Suppressor macrophage treated with lipopolysaccharide for 1 hour (primary cell): ENCODE results near the gene FAT2.

Source experiments
- DNase-seq, 3 donors: peaks; one replicate each; pipeline ENCODE4 v3.0.0-alpha.2; 2020 to 2022

FAT2 gene

GRCh38 chr5:151611127-151611775, 20.1 kb upstream of the FAT2 start:
- DNase-seq: no peak

- DNase-seq: no peak
Measured at GRCh38 chr5:151608522-151608921, 17.4 kb upstream of the FAT2 start.

- no peak for DNase-seq
Measured at GRCh38 chr5:151607304-151607703, 16.2 kb upstream of the FAT2 start.

- no peak for DNase-seq
Measured at GRCh38 chr5:151605559-151605958, 14.4 kb upstream of the FAT2 start.

- DNase-seq: no peak
Measured at GRCh38 chr5:151602806-151603205, 11.7 kb upstream of the FAT2 start.

- no peak for DNase-seq
Measured at GRCh38 chr5:151601391-151601790, 10.3 kb upstream of the FAT2 start.

- no peak for DNase-seq
Measured at GRCh38 chr5:151600069-151600665, 9.0 kb upstream of the FAT2 start.

- no peak for DNase-seq
Measured at GRCh38 chr5:151598984-151599383, 7.9 kb upstream of the FAT2 start.

- no peak for DNase-seq
Measured at GRCh38 chr5:151598549-151598948, 7.4 kb upstream of the FAT2 start.

GRCh38 chr5:151597749-151598148, 6.6 kb upstream of the FAT2 start:
- peak; percentile 42 to 62 (median 48) for DNase-seq

GRCh38 chr5:151596828-151597539, 5.9 kb upstream of the FAT2 start:
- no peak for DNase-seq

- no peak for DNase-seq
Measured at GRCh38 chr5:151595411-151595826, 4.3 kb upstream of the FAT2 start.

- DNase-seq: peak in 1 of 3 donors; percentile 21
Measured at GRCh38 chr5:151592855-151593408, 1.8 kb upstream of the FAT2 start.

- peak; percentile 62 to 77 (median 67) for DNase-seq
Measured at GRCh38 chr5:151589878-151590570, 1.1 kb downstream of the FAT2 start.

- DNase-seq: peak; percentile 76 to 89 (median 77)
Measured at GRCh38 chr5:151587796-151588555, 3.2 kb downstream of the FAT2 start.

GRCh38 chr5:151585970-151586369, 5.2 kb downstream of the FAT2 start:
- no peak for DNase-seq

- peak in 2 of 3 donors; percentile 22 to 29 for DNase-seq
Measured at GRCh38 chr5:151585344-151585743, 5.8 kb downstream of the FAT2 start.

GRCh38 chr5:151584057-151584937, 6.8 kb downstream of the FAT2 start:
- no peak for DNase-seq

GRCh38 chr5:151581812-151582583, 9.1 kb downstream of the FAT2 start:
- DNase-seq: no peak

GRCh38 chr5:151581347-151581746, 9.8 kb downstream of the FAT2 start:
- no peak for DNase-seq

- DNase-seq: no peak
Measured at GRCh38 chr5:151580858-151581257, 10.3 kb downstream of the FAT2 start.
